CD14-positive monocyte (primary cell): ENCODE measurements around the gene RGS3. TPM values are rescaled to one million over a fixed set of nuclear protein-coding genes. Genes with fewer than 3 reads are reported as not detected.

Experiments
- DNase-seq, 3 donors: peaks; one replicate each; pipeline ENCODE4 v3.0.0-alpha.2; 2011 to 2022
- H2AFZ ChIP-seq: 2 replicates; pipeline ENCODE4 v1.6.0; 2012; ENCODE audit warnings: mild to moderate bottlenecking, low read depth, low read length, inconsistent platforms; ENCODE audit not compliant: insufficient read depth, poor library complexity, severe bottlenecking
- H3K27ac ChIP-seq, 2 donors: 1 replicate in 1 of 2; 2 replicates in 1 of 2; pipeline ENCODE4 v1.5.1; 2012 to 2013; ENCODE audit warnings: low read length in 2 of 2, control low read depth in 1 of 2, inconsistent platforms in 1 of 2, low read depth in 1 of 2, mild to moderate bottlenecking in 1 of 2
- H3K27me3 ChIP-seq, 2 donors: one replicate each; pipeline versions ENCODE4 v1.6.0 to v1.6.1; 2011 to 2013; ENCODE audit warnings: low read length in 2 of 2; ENCODE audit not compliant: control insufficient read depth in 2 of 2, insufficient read depth in 2 of 2
- H3K36me3 ChIP-seq, 2 donors: replicated peaks in 1 of 2; 1 replicate in 1 of 2; 2 replicates in 1 of 2; pipeline versions ENCODE4 v1.5.1 to v1.6.1; 2012 to 2013; ENCODE audit warnings: low read length in 2 of 2, control low read depth in 1 of 2, inconsistent platforms in 1 of 2, mild to moderate bottlenecking in 1 of 2; ENCODE audit not compliant: insufficient read depth in 2 of 2, control insufficient read depth in 1 of 2
- H3K4me1 ChIP-seq, 2 donors: 1 replicate in 1 of 2; 2 replicates in 1 of 2; pipeline versions ENCODE4 v1.5.1 to v1.6.1; 2012 to 2013; ENCODE audit warnings: low read length in 2 of 2, control low read depth in 1 of 2, inconsistent platforms in 1 of 2, mild to moderate bottlenecking in 1 of 2, moderate library complexity in 1 of 2; ENCODE audit not compliant: insufficient read depth in 2 of 2, control insufficient read depth in 1 of 2
- H3K4me2 ChIP-seq: replicated peaks from 2 replicates; pipeline ENCODE3; 2012; ENCODE audit warnings: low read length, moderate library complexity, mild to moderate bottlenecking; ENCODE audit not compliant: poor library complexity, severe bottlenecking; ENCODE audit errors: extremely low read depth
- H3K4me3 ChIP-seq, 3 experiments: fragments of 200-600 bp in 1 of 3; sonication (generic) in 1 of 3; replicated peaks in 1 of 3; 1 replicate in 2 of 3; 2 replicates in 1 of 3; pipeline ENCODE4 v1.5.1; 2011 to 2013; ENCODE audit warnings: low read length in 3 of 3, mild to moderate bottlenecking in 3 of 3, control low read depth in 2 of 3, low read depth in 2 of 3, inconsistent platforms in 1 of 3, moderate library complexity in 1 of 3
- H3K79me2 ChIP-seq: 2 replicates; pipeline ENCODE4 v1.6.0; 2012; ENCODE audit warnings: mild to moderate bottlenecking, control low read depth, inconsistent platforms, low read length, moderate library complexity; ENCODE audit not compliant: insufficient read depth
- H3K9ac ChIP-seq: 2 replicates; pipeline ENCODE4 v1.6.0; 2017; ENCODE audit warnings: low read length, mild to moderate bottlenecking; ENCODE audit not compliant: insufficient read depth, poor library complexity, severe bottlenecking
- H3K9me3 ChIP-seq, 2 donors: replicated peaks in 1 of 2; 1 replicate in 1 of 2; 2 replicates in 1 of 2; pipeline versions ENCODE4 v1.5.1 to v1.6.1; 2012 to 2013; ENCODE audit warnings: low read length in 2 of 2, control low read depth in 1 of 2; ENCODE audit not compliant: control insufficient read depth in 1 of 2, insufficient read depth in 1 of 2
- H4K20me1 ChIP-seq: 2 replicates; pipeline ENCODE4 v1.6.0; 2012; ENCODE audit warnings: mild to moderate bottlenecking, low read length, control low read depth, moderate library complexity; ENCODE audit not compliant: insufficient read depth
- H3K27ac Mint-ChIP-seq, 7 donors: one replicate each; pipeline ENCODE4 v1.8.0; 2020; ENCODE audit warnings: mild to moderate bottlenecking in 7 of 7, mixed read lengths in 7 of 7, moderate library complexity in 6 of 7, inconsistent platforms in 2 of 7
- H3K27me3 Mint-ChIP-seq, 3 donors: one replicate each; pipeline ENCODE4 v1.8.0; 2021 to 2022; ENCODE audit warnings: low read depth in 3 of 3, mild to moderate bottlenecking in 3 of 3, mixed read lengths in 3 of 3, moderate library complexity in 3 of 3, inconsistent platforms in 1 of 3
- H3K36me3 Mint-ChIP-seq, 2 donors: one replicate each; pipeline ENCODE4 v1.8.0; 2020; ENCODE audit warnings: mixed read lengths in 2 of 2, inconsistent platforms in 1 of 2, mild to moderate bottlenecking in 1 of 2
- H3K4me1 Mint-ChIP-seq: one replicate; pipeline ENCODE4 v1.8.0; 2020; ENCODE audit warnings: mild to moderate bottlenecking, mixed read lengths
- H3K4me3 Mint-ChIP-seq, 2 donors: one replicate each; pipeline ENCODE4 v1.8.0; 2020; ENCODE audit warnings: mild to moderate bottlenecking in 2 of 2, mixed read lengths in 2 of 2, moderate library complexity in 1 of 2
- H3K9me3 Mint-ChIP-seq, 7 donors: one replicate each; pipeline ENCODE4 v1.8.0; 2020 to 2022; ENCODE audit warnings: mixed read lengths in 7 of 7, mild to moderate bottlenecking in 6 of 7, moderate library complexity in 6 of 7, inconsistent platforms in 2 of 7
- CTCF ChIP-seq: fragments of 200-600 bp; IDR thresholded peaks from one replicate; pipeline ENCODE4 v1.8.0; 2022; ENCODE audit warnings: antibody characterized with exemption, mild to moderate bottlenecking
- WGBS: methylation state at CpG from one replicate; pipeline ENCODE4 v1.1.5; 2013; ENCODE audit warnings: missing lambda C conversion rate; ENCODE audit not compliant: insufficient coverage; 5-methylcytosine and 5-hydroxymethylcytosine counted together
- intact Hi-C, 2 donors: fragments of 100-400 bp; cut with micrococcal nuclease; formaldehyde crosslinking; loops; one replicate each; pipeline versions ENCODE4 v1.15.0 to v1.15.1; 2023
- polyA plus RNA-seq, 3 donors: library from polyadenylated mRNA; depleted of rRNA in 1 of 3; unstranded in 2 of 3; stranded (reverse) in 1 of 3; fragments of 300-500 nt in 2 of 3; fragments of >200 nt in 1 of 3; fragmentation: Illumina TruSeq in 2 of 3; gene quantifications; 1 replicate in 2 of 3; 2 replicates in 1 of 3; pipeline ENCODE4 v1.2.3, GENCODE V29; 2012 to 2021

Gene RGS3
- polyA plus RNA-seq, 3 donors = 9.1 to 16.2 (median 15.8) TPM

- Mint-ChIP-seq H3K27ac (no peak overlapping the region), H3K4me3 (no peak overlapping the region), H3K36me3 (no peaks in the 10 kb centered on the region), H3K4me1 (no peaks in the 10 kb centered on the region), H3K27me3 (no peaks in the 10 kb centered on the region), H3K9me3 (no peaks in the 10 kb centered on the region)
- H3K79me2 ChIP-seq = no peaks in the 10 kb centered on the region
- H3K9ac ChIP-seq = no peak overlapping the region
- H3K4me2 ChIP-seq = no peak overlapping the region
- 100% methylated on average over 1 of the region's 4 CpGs for WGBS
- H4K20me1 ChIP-seq = no peaks in the 10 kb centered on the region
- H3K36me3 ChIP-seq = no peaks in the 10 kb centered on the region
- no peak overlapping the region for H3K4me3 ChIP-seq
- TF ChIP-seq CTCF = no peak
- DNase-seq = no peak
- H3K27ac ChIP-seq = peak overlapping the region in 1 of 2 donors; percentile 82
- H3K27me3 ChIP-seq = no peaks in the 10 kb centered on the region
- no peaks in the 10 kb centered on the region for H3K9me3 ChIP-seq
- peaks cover 23 to 24% of the 10 kb centered on the region in 2 donors for H3K4me1 ChIP-seq
- no peak overlapping the region for H2AFZ ChIP-seq
- intact Hi-C loops = no loop called here
These were observed 46.2 kb upstream of the RGS3 start for GRCh38 chr9:113417370-113417769.

GRCh38 chr9:113421726-113422125 is 41.8 kb upstream of the RGS3 start:
- no peak overlapping the region for H3K9ac ChIP-seq
- H3K27me3 ChIP-seq = no peaks in the 10 kb centered on the region
- no peak overlapping the region for H2AFZ ChIP-seq
- H3K27me3 Mint-ChIP-seq = peaks cover 0 to 2% (median 0%) of the 10 kb centered on the region in 3 donors
- H3K4me2 ChIP-seq = no peak overlapping the region
- no peaks in the 10 kb centered on the region for H3K36me3 ChIP-seq
- no peak overlapping the region for H3K27ac Mint-ChIP-seq
- no peaks in the 10 kb centered on the region for H3K79me2 ChIP-seq
- intact Hi-C loops = no loop called here
- H3K9me3 ChIP-seq = no peaks in the 10 kb centered on the region
- H3K4me1 ChIP-seq = peaks cover 21 to 22% of the 10 kb centered on the region in 2 donors
- WGBS = no CpG with 5 or more reads among the region's 3 CpGs
- no peaks in the 10 kb centered on the region for H3K36me3 Mint-ChIP-seq
- no peaks in the 10 kb centered on the region for H3K9me3 Mint-ChIP-seq
- H3K4me3 Mint-ChIP-seq = no peak overlapping the region
- no peak for DNase-seq
- no peak overlapping the region for H3K4me3 ChIP-seq
- H3K4me1 Mint-ChIP-seq = peaks cover 21% of the 10 kb centered on the region
- no peak for TF ChIP-seq CTCF
- H3K27ac ChIP-seq = no peak overlapping the region
- no peaks in the 10 kb centered on the region for H4K20me1 ChIP-seq
